GM23248 (cell line): ENCODE results near the gene KLHL14. TPM values are rescaled to one million over a fixed set of nuclear protein-coding genes. Genes with fewer than 3 reads are reported as not detected.

Source experiments
- DNase-seq: peaks from one replicate; pipeline ENCODE4 v3.0.0-alpha.2; 2015
- H2AFZ ChIP-seq: fragments of 200-600 bp; sonication (generic); 2 replicates; pipeline ENCODE4 v1.6.1; 2016; ENCODE audit warnings: antibody characterized with exemption
- H3F3A ChIP-seq: fragments of 200-600 bp; sonication (generic); 2 replicates; pipeline ENCODE4 v1.6.1; 2016; ENCODE audit warnings: mild to moderate bottlenecking, antibody characterized with exemption, mixed run types; ENCODE audit not compliant: insufficient read depth
- H3K27ac ChIP-seq: fragments of 200-600 bp; sonication (generic); 2 replicates; pipeline ENCODE4 v1.5.1; 2016; ENCODE audit warnings: mild to moderate bottlenecking
- H3K27me3 ChIP-seq: fragments of 200-600 bp; sonication (generic); replicated peaks from 2 replicates; pipeline ENCODE4 v1.6.1; 2016; ENCODE audit warnings: mild to moderate bottlenecking; ENCODE audit not compliant: insufficient read depth
- H3K36me3 ChIP-seq: fragments of 200-600 bp; sonication (generic); 2 replicates; pipeline ENCODE4 v1.6.1; 2016; ENCODE audit warnings: low read depth, mild to moderate bottlenecking
- H3K4me1 ChIP-seq: fragments of 200-600 bp; sonication (generic); 2 replicates; pipeline ENCODE4 v1.6.1; 2016; ENCODE audit warnings: mild to moderate bottlenecking; ENCODE audit not compliant: insufficient read depth
- H3K4me2 ChIP-seq: fragments of 200-600 bp; sonication (generic); one replicate; pipeline ENCODE4 v1.6.1; 2016; ENCODE audit warnings: mild to moderate bottlenecking; ENCODE audit not compliant: unreplicated experiment
- H3K4me3 ChIP-seq: fragments of 200-600 bp; sonication (generic); 2 replicates; pipeline ENCODE4 v1.5.1; 2016; ENCODE audit warnings: mild to moderate bottlenecking
- H3K79me2 ChIP-seq: fragments of 200-600 bp; sonication (generic); 2 replicates; pipeline ENCODE4 v1.6.1; 2016; ENCODE audit warnings: mild to moderate bottlenecking; ENCODE audit not compliant: insufficient read depth
- H3K9ac ChIP-seq: fragments of 200-600 bp; sonication (generic); 2 replicates; pipeline ENCODE4 v1.6.1; 2016; ENCODE audit warnings: mild to moderate bottlenecking
- H3K9me2 ChIP-seq: fragments of 200-600 bp; sonication (generic); 2 replicates; pipeline ENCODE4 v1.6.1; 2016; ENCODE audit warnings: mixed run types, mild to moderate bottlenecking, moderate library complexity; ENCODE audit not compliant: insufficient read depth
- H3K9me3 ChIP-seq: fragments of 200-600 bp; sonication (generic); one replicate; pipeline ENCODE4 v1.6.1; 2017; ENCODE audit warnings: low read depth
- H4K20me1 ChIP-seq: fragments of 200-600 bp; sonication (generic); 2 replicates; pipeline ENCODE4 v1.6.0; 2016; ENCODE audit not compliant: insufficient read depth
- EZH2 ChIP-seq: fragments of 200-600 bp; sonication (generic); IDR thresholded peaks from 2 replicates; pipeline ENCODE4 v1.6.1; 2018; ENCODE audit warnings: antibody characterized with exemption, mild to moderate bottlenecking; ENCODE audit not compliant: insufficient read depth, poor library complexity, severe bottlenecking
- EZH2phosphoT487 ChIP-seq: fragments of 200-600 bp; sonication (generic); IDR thresholded peaks from 2 replicates; pipeline ENCODE4 v1.6.1; 2018; ENCODE audit warnings: antibody characterized with exemption, moderate library complexity, mild to moderate bottlenecking, low read depth; ENCODE audit not compliant: insufficient read depth
- WGBS, 2 experiments: methylation state at CpG; one replicate each; pipeline ENCODE4 v1.1.6; 2015 to 2017; ENCODE audit warnings: low lambda C conversion rate in 2 of 2, low coverage in 1 of 2; ENCODE audit errors: missing lambda C conversion rate in 2 of 2; 5-methylcytosine and 5-hydroxymethylcytosine counted together
- in situ Hi-C: fragments of 300-500 bp; cut with MboI; formaldehyde crosslinking; loops from 2 replicates; pipeline ENCODE4 v1.15.0; 2020
- polyA plus RNA-seq: library from polyadenylated mRNA; unstranded; fragments of >200 nt; fragmentation: Nextera tagmentation; extraction: Ambion mirVana; gene quantifications from 2 replicates; pipeline ENCODE4 v1.2.1, GENCODE V29; 2016
- total RNA-seq: library from RNA; depleted of rRNA; stranded (reverse); fragments of >200 nt; shearing (Covaris generic); gene quantifications from 2 replicates; pipeline ENCODE4 v1.2.3, GENCODE V29; 2014

The KLHL14 gene
- total and polyA plus RNA-seq, 2 experiments from 2014 or later = not detected

DNA sequence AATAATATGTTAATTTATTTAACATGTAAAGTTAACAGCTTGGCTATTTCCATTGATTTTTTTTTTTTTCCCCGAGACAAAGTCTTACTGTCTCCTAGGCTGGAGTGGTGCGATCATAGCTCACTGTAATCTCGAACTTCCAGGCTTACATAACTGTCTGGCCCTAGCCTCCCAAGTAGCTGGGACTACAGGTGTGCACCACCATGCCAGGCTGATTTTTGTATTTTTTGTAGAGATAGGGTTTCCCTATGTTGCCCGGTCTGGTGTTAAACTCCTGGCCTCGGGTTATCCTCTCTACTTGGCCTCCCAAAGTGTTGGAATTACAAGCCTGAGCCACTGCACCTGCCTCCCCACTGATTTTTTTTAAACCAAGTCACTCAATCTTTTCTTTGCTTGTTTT, 32.5 kb upstream of the KLHL14 start:
- 18 to 22% methylated on average over 5 of the region's 5 CpGs for WGBS, 2 experiments
- no peak for DNase-seq
- Histone ChIP-seq H4K20me1 (no peaks in the 10 kb centered on the region), H3K4me1 (no peaks in the 10 kb centered on the region), H3K9me2 (no peaks in the 10 kb centered on the region), H3F3A (no peaks in the 10 kb centered on the region), H2AFZ (no peak overlapping the region), H3K4me2 (no peak overlapping the region), H3K9me3 (no peaks in the 10 kb centered on the region), H3K27me3 (no peaks in the 10 kb centered on the region), H3K27ac (no peak overlapping the region), H3K9ac (no peak overlapping the region), H3K36me3 (no peaks in the 10 kb centered on the region), H3K79me2 (no peaks in the 10 kb centered on the region), H3K4me3 (no peak overlapping the region)
- in situ Hi-C loops = no loop called here
- no peak for TF ChIP-seq EZH2
- TF ChIP-seq EZH2phosphoT487 = no peak

DNA sequence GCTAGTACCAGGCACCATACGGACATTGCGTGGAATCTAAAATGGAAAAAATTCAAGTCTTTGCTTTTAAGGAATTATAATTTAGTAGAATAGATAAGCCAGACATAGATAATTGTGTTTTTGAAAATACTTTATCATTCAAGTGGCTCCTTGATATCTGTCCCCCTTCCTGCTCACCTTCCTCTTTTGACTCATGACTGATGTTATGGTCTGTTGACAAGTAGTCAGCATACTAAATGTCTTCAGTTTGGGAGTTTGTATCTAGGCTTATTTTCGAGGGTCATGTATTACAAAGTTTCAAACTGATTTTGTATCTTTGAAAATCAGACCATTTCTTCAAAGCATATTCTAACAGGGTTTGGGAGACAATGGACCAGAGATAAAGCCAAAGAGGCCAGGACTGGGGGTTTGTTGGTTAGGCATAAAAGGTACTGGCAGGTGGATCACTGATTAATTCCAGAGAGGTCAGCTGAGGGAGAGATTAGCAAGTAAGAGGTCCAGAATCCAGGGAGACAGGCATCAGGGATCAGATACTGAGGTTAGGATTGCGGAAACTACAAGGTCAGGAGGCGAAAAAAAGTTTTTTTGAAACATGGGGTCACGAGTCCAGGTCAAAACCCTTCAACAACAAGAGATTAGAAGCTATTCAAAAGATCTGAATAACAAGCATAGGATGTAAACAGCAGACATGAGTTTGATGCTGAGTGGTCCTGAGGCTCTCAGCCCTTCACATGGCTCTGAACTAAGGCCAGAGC, 31.5 kb upstream of the KLHL14 start:
- Histone ChIP-seq H3K9me3 (no peaks in the 10 kb centered on the region), H3K4me3 (no peak overlapping the region), H3K27me3 (no peaks in the 10 kb centered on the region), H3K4me2 (no peak overlapping the region), H3K79me2 (no peaks in the 10 kb centered on the region), H3K9me2 (no peaks in the 10 kb centered on the region), H4K20me1 (no peaks in the 10 kb centered on the region), H3K27ac (no peak overlapping the region), H2AFZ (no peak overlapping the region), H3K36me3 (no peaks in the 10 kb centered on the region), H3K9ac (no peak overlapping the region), H3F3A (no peaks in the 10 kb centered on the region), H3K4me1 (no peaks in the 10 kb centered on the region)
- 14 to 23% methylated on average over 6 of the region's 6 CpGs for whole genome bisulfite sequencing, 2 experiments
- DNase-seq = no peak
- no peak for TF ChIP-seq EZH2phosphoT487
- TF ChIP-seq EZH2 = no peak
- in situ Hi-C loops = no loop called here

DNA sequence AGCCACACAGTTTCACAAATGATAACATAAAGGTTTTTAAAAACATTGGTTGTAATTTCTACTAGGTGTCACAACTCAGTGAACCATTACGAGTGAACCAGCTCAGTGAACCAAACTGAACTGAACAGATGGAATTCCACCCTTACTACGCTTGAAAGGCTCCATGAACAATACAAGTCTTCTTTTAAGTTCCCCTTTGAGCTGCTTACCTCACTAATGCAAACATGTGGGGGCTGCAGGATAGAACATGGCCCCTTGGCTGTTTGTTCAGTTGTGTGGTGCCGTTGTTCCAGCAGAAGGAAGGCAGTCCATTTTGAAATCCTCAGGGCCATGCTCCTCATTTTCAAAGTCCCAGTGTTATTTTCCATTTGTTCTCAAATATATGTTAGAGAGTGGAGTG, 30.7 kb upstream of the KLHL14 start:
- H3K27me3 ChIP-seq = no peaks in the 10 kb centered on the region
- no peaks in the 10 kb centered on the region for H3K36me3 ChIP-seq
- H3K4me3 ChIP-seq = no peak overlapping the region
- no peaks in the 10 kb centered on the region for H4K20me1 ChIP-seq
- H3K9me2 ChIP-seq = no peaks in the 10 kb centered on the region
- no peaks in the 10 kb centered on the region for H3K4me1 ChIP-seq
- no peak for DNase-seq
- 18 to 25% methylated on average over 3 of the region's 3 CpGs for WGBS, 2 experiments
- no peak overlapping the region for H2AFZ ChIP-seq
- TF ChIP-seq EZH2phosphoT487 (no peak), EZH2 (no peak)
- H3K27ac ChIP-seq = no peak overlapping the region
- in situ Hi-C loops = no loop called here
- H3K4me2 ChIP-seq = no peak overlapping the region
- H3K79me2 ChIP-seq = no peaks in the 10 kb centered on the region
- no peak overlapping the region for H3K9ac ChIP-seq
- peaks cover 4% of the 10 kb centered on the region for H3K9me3 ChIP-seq
- H3F3A ChIP-seq = no peaks in the 10 kb centered on the region

DNA sequence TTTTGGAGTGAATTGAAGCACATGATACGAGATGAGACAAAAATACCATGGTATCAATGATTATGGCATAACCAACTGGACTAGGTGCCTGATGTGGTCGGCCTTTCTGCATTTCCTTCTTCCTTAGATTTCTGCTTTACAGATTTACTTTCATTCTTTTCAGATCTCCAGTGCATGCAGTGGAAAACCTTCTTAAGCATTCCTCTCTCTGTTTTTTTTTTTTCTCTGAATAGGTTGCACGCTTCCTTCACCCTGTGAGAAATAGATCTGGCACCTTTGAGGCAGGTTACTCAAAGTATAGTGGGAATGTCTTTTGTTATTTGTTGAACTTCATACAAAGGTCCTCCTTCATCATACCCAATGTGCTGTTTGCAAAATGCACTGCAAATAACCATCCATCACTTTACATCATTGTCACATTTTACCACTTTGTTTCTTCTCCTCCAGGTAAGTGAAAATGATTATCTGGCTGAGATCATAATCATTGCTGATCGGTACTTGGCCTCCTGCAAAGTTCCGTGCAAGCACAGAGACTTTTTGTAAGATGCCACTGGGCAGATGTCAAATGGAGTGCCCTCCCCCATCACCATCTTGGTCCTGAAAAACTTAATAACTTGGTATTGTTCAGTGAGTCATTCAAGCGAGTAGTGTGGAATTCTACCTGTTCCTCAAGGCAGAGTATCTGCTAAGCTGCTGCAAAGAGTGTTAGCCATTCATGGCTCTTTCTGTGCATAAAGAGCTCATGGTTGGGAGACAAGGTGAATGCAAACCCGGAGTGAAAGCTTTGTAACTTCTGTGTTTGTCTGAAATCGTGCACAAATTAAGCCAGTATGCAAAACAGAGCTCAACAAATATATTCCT, 30.0 kb upstream of the KLHL14 start:
- Histone ChIP-seq H4K20me1 (no peaks in the 10 kb centered on the region), H3K9me3 (peaks cover 5% of the 10 kb centered on the region), H3K4me1 (no peaks in the 10 kb centered on the region), H2AFZ (no peak overlapping the region), H3K27me3 (no peaks in the 10 kb centered on the region), H3K9me2 (no peaks in the 10 kb centered on the region), H3F3A (no peaks in the 10 kb centered on the region), H3K27ac (no peak overlapping the region), H3K79me2 (no peaks in the 10 kb centered on the region), H3K4me3 (no peak overlapping the region), H3K9ac (no peak overlapping the region), H3K36me3 (no peaks in the 10 kb centered on the region), H3K4me2 (no peak overlapping the region)
- 26 to 32% methylated on average over 8 of the region's 8 CpGs for WGBS, 2 experiments
- no peak for DNase-seq
- TF ChIP-seq EZH2phosphoT487 (no peak), EZH2 (no peak)
- in situ Hi-C loops = no loop called here
